Fibroblast of lung (primary cell): Measurements from ENCODE around the gene CYS1. TPM values are rescaled to one million over a fixed set of nuclear protein-coding genes. Genes with fewer than 3 reads are reported as not detected.
A peak's percentile ranks its signal among the peaks of the same experiment; 100 is the strongest.

Experiments used
- DNase-seq, 2 donors: peaks; one replicate each; pipeline versions ENCODE4 v3.0.0 to v3.0.0-alpha.2; 2010; ENCODE audit warnings: low read depth in 2 of 2
- H2AFZ ChIP-seq: 2 replicates; pipeline ENCODE4 v1.5.1; 2012; ENCODE audit warnings: low read length, control low read depth, inconsistent platforms
- H3K27ac ChIP-seq: 2 replicates; pipeline ENCODE4 v1.5.1; 2011; ENCODE audit warnings: low read length, control low read depth; ENCODE audit not compliant: insufficient read depth
- H3K27me3 ChIP-seq: 2 replicates; pipeline ENCODE4 v1.5.1; 2011; ENCODE audit warnings: mild to moderate bottlenecking, low read length; ENCODE audit not compliant: control insufficient read depth, insufficient read depth
- H3K36me3 ChIP-seq: 2 replicates; pipeline ENCODE4 v1.5.1; 2011; ENCODE audit warnings: low read length; ENCODE audit not compliant: control insufficient read depth, insufficient read depth
- H3K4me1 ChIP-seq: 2 replicates; pipeline ENCODE4 v1.5.1; 2011; ENCODE audit warnings: low read length; ENCODE audit not compliant: control insufficient read depth, insufficient read depth; ENCODE audit errors: extremely low read depth
- H3K4me2 ChIP-seq: 2 replicates; pipeline ENCODE4 v1.5.1; 2011; ENCODE audit warnings: low read length, control low read depth; ENCODE audit not compliant: insufficient read depth; ENCODE audit errors: extremely low read depth
- H3K4me3 ChIP-seq, 4 experiments: fragments of 200-600 bp in 1 of 4; sonication (generic) in 1 of 4; replicated peaks in 1 of 4; 2 replicates each; pipeline ENCODE4 v1.5.1; 2011 to 2016; ENCODE audit warnings: low read length in 4 of 4, low read depth in 3 of 4, mild to moderate bottlenecking in 3 of 4, control low read depth in 2 of 4, inconsistent platforms in 1 of 4, mixed read lengths in 1 of 4; ENCODE audit not compliant: insufficient read depth in 1 of 4; ENCODE audit errors: control extremely low read depth in 1 of 4
- H3K79me2 ChIP-seq: 2 replicates; pipeline ENCODE4 v1.5.1; 2012; ENCODE audit warnings: mild to moderate bottlenecking, low read length, inconsistent platforms; ENCODE audit not compliant: control insufficient read depth, insufficient read depth
- H3K9ac ChIP-seq: 2 replicates; pipeline ENCODE4 v1.5.1; 2011; ENCODE audit warnings: mild to moderate bottlenecking, low read length, control low read depth; ENCODE audit not compliant: insufficient read depth
- H3K9me3 ChIP-seq: 2 replicates; pipeline ENCODE4 v1.5.1; 2012; ENCODE audit warnings: low read depth, low read length; ENCODE audit not compliant: control insufficient read depth, insufficient read depth
- H4K20me1 ChIP-seq: 2 replicates; pipeline ENCODE4 v1.5.1; 2011; ENCODE audit warnings: low read length; ENCODE audit not compliant: control insufficient read depth, insufficient read depth; ENCODE audit errors: extremely low read depth
- EZH2 ChIP-seq: IDR thresholded peaks from 2 replicates; pipeline ENCODE4 v1.5.1; 2012; ENCODE audit warnings: low read length, control low read depth, mild to moderate bottlenecking; ENCODE audit errors: missing control alignments
- polyA plus RNA-seq, 2 donors: library from polyadenylated mRNA; depleted of rRNA in 1 of 2; stranded (reverse) in 1 of 2; unstranded in 1 of 2; fragments of >200 nt; gene quantifications; 2 replicates each; pipeline ENCODE4 v1.2.1, GENCODE V29; 2011 to 2012; ENCODE audit warnings: missing spikeins in 1 of 2
- total RNA-seq: library from RNA; depleted of rRNA; stranded (reverse); fragments of >200 nt; gene quantifications from 2 replicates; pipeline ENCODE4 v1.2.1, GENCODE V29; 2014
- TF ChIP-seq, protein P1 (sequence below), 2 donors: IDR thresholded peaks in 1 of 2; conservative IDR thresholded peaks in 1 of 2; 1 replicate in 1 of 2; 2 replicates in 1 of 2; pipeline ENCODE4 v1.5.1; 2011 to 2012; ENCODE audit warnings: low read length in 2 of 2, control low read depth in 1 of 2, inconsistent platforms in 1 of 2, low read depth in 1 of 2, mild to moderate bottlenecking in 1 of 2

The CYS1 gene
- total and polyA plus RNA-seq, 2 donors (not counting 1 experiment from before 2014, with no cell fraction given), result 0.31 to 5.1 TPM

DNA sequence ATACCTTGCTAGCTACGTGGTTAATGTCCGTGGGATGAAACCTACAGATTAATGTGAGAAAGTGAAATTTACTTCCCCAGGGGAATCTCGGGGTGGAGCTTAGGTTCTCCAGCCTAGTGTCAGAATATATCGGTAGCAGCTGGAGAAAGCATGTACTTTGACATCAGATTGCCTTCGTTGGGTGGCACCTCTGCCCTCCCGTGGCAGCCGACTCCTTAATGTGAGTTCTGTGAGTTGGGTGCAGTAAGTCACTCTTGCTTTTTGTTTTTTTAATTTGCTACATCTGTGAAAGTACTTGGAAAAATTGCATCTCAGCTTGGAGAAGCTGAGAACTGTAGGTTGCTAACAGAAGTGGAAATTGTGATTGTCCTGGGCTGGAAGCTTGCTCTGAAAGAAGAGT lies 33.3 kb downstream of the CYS1 start:
- no peaks in the 10 kb centered on the region for H3K27me3 ChIP-seq
- H3K9ac ChIP-seq, result no peak overlapping the region
- H3K27ac ChIP-seq, result no peak overlapping the region
- no peak for TF ChIP-seq EZH2
- TF ChIP-seq, protein P1, sequence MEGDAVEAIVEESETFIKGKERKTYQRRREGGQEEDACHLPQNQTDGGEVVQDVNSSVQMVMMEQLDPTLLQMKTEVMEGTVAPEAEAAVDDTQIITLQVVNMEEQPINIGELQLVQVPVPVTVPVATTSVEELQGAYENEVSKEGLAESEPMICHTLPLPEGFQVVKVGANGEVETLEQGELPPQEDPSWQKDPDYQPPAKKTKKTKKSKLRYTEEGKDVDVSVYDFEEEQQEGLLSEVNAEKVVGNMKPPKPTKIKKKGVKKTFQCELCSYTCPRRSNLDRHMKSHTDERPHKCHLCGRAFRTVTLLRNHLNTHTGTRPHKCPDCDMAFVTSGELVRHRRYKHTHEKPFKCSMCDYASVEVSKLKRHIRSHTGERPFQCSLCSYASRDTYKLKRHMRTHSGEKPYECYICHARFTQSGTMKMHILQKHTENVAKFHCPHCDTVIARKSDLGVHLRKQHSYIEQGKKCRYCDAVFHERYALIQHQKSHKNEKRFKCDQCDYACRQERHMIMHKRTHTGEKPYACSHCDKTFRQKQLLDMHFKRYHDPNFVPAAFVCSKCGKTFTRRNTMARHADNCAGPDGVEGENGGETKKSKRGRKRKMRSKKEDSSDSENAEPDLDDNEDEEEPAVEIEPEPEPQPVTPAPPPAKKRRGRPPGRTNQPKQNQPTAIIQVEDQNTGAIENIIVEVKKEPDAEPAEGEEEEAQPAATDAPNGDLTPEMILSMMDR (conservative IDR thresholded peaks at IDR 0.05 in 1 of 2, IDR thresholded peaks at IDR 0.05 in 1 of 2; ENCODE audit: low read depth in 1 of 2, low read length in 2 of 2), result no peak
- H3K4me3 ChIP-seq, result no peak overlapping the region
- H3K4me2 ChIP-seq, result no peak overlapping the region
- peaks cover 5% of the 10 kb centered on the region for H3K36me3 ChIP-seq
- no peaks in the 10 kb centered on the region for H4K20me1 ChIP-seq
- H3K79me2 ChIP-seq, result no peaks in the 10 kb centered on the region
- no peak overlapping the region for H2AFZ ChIP-seq
- no peaks in the 10 kb centered on the region for H3K9me3 ChIP-seq
- DNase-seq, result no peak
- peaks cover 3% of the 10 kb centered on the region for H3K4me1 ChIP-seq

DNA sequence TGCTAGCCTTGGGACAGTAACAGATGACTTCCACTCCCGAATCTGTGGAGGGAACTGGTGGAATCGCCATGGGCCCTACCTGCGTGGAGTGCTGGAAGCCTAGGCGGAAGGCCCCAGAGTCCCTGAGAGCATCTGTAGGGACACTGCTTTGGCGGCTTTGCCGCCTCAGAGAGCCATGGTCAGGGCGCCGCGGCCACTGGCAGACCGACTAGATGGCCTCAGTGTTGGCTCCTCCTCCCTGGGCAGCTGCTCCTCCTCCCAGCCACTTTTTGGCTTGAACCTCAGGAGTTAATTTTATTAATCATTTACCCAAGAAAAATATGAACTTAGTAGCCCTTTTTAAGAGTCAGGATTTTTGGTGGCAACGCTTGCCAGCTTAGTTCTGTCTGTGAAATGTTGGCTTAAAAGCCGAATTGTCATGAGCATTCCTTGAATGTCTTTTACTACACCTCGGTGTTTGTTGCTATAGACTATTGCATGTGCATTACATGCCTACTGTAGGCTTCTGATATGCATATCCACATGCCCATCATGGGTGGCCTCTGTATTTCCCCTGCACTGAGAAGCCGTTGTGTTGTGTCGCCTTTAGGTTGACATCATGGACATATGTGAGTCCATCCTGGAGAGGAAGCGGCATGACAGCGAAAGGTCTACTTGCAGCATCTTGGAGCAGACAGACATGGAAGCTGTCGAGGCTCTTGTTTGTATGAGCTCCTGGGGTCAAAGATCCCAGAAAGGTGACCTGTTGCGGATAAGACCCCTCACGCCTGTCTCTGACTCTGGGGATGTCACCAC lies 34.5 kb downstream of the CYS1 start:
- Histone ChIP-seq H3K27me3 (no peaks in the 10 kb centered on the region), H3K4me2 (no peak overlapping the region), H4K20me1 (no peaks in the 10 kb centered on the region), H3K27ac (no peak overlapping the region), H2AFZ (no peak overlapping the region), H3K79me2 (no peaks in the 10 kb centered on the region), H3K9me3 (no peaks in the 10 kb centered on the region), H3K4me3 (no peak overlapping the region), H3K9ac (no peak overlapping the region), H3K4me1 (peaks cover 3% of the 10 kb centered on the region), H3K36me3 (peaks cover 5% of the 10 kb centered on the region)
- TF ChIP-seq, protein P1 (conservative IDR thresholded peaks at IDR 0.05 in 1 of 2, IDR thresholded peaks at IDR 0.05 in 1 of 2; ENCODE audit: low read depth in 1 of 2, low read length in 2 of 2), result no peak
- TF ChIP-seq EZH2, result no peak
- DNase-seq, result no peak

GRCh38 chr2:10043906-10044601 lies 36.2 kb downstream of the CYS1 start:
- H3K4me2 ChIP-seq, result peak overlapping the region; percentile 72
- peak; percentile 87 to 95 for DNase-seq
- H2AFZ ChIP-seq, result no peak overlapping the region
- no peak overlapping the region for H3K27ac ChIP-seq
- peak overlapping the region; percentile 7 to 64 (median 54) for H3K4me3 ChIP-seq
- H3K79me2 ChIP-seq, result no peaks in the 10 kb centered on the region
- peaks cover 3% of the 10 kb centered on the region for H3K4me1 ChIP-seq
- H4K20me1 ChIP-seq, result no peaks in the 10 kb centered on the region
- H3K27me3 ChIP-seq, result no peaks in the 10 kb centered on the region
- no peaks in the 10 kb centered on the region for H3K9me3 ChIP-seq
- peaks cover 5% of the 10 kb centered on the region for H3K36me3 ChIP-seq
- TF ChIP-seq EZH2, result no peak
- TF ChIP-seq, protein P1 (conservative IDR thresholded peaks at IDR 0.05 in 1 of 2, IDR thresholded peaks at IDR 0.05 in 1 of 2; ENCODE audit: low read depth in 1 of 2, low read length in 2 of 2), result no peak
- peak overlapping the region; percentile 85 for H3K9ac ChIP-seq
